PC-9 (cell line): Measurements from ENCODE around the gene HDC. TPM values are rescaled to one million over a fixed set of nuclear protein-coding genes. Genes with fewer than 3 reads are reported as not detected.

Experiments used
- BruUV-seq: library from RNA; stranded (reverse); fragments of 400-500 nt; replicated peaks from 2 replicates; lab custom pipeline; 2021; lab: Mats Ljungman, UMichigan
- CTCF ChIA-PET: fragments of 300-600 bp; sonication (Branson Sonifier 250); formaldehyde crosslinking; loops from one replicate; lab custom pipeline; 2022; ENCODE audit warnings: antibody characterized with exemption; lab: Charles Lee
- POLR2A ChIA-PET: fragments of 300-600 bp; sonication (Branson Sonifier 250); formaldehyde crosslinking; loops from one replicate; lab custom pipeline; 2022; ENCODE audit warnings: antibody characterized with exemption; ENCODE audit not compliant: unreplicated experiment; lab: Charles Lee
- DNase-seq, 2 experiments: peaks; one replicate each; pipeline versions ENCODE4 v3.0.0 to v3.0.0-alpha.2; 2015 to 2022; ENCODE audit warnings: mixed read lengths in 1 of 2
- H2AFZ ChIP-seq: fragments of 200-600 bp; sonication (generic); 2 replicates; pipeline ENCODE4 v1.8.1; 2017; ENCODE audit warnings: antibody characterized with exemption
- H3F3A ChIP-seq: fragments of 200-600 bp; sonication (generic); 2 replicates; pipeline ENCODE4 v1.8.1; 2017; ENCODE audit warnings: antibody characterized with exemption, mild to moderate bottlenecking, low read depth; ENCODE audit not compliant: insufficient read depth
- H3K27ac ChIP-seq: fragments of 200-600 bp; sonication (generic); 2 replicates; pipeline ENCODE4 v1.6.1; 2016; ENCODE audit warnings: mixed run types
- H3K27me3 ChIP-seq: fragments of 200-600 bp; sonication (generic); 2 replicates; pipeline ENCODE4 v1.6.1; 2016; ENCODE audit warnings: low read depth, mixed run types; ENCODE audit not compliant: insufficient read depth
- H3K36me3 ChIP-seq: fragments of 200-600 bp; sonication (generic); 2 replicates; pipeline ENCODE4 v1.6.1; 2016; ENCODE audit warnings: low read depth, mixed run types
- H3K4me1 ChIP-seq: fragments of 200-600 bp; sonication (generic); replicated peaks from 2 replicates; pipeline ENCODE4 v1.6.1; 2016; ENCODE audit warnings: mixed run types; ENCODE audit not compliant: insufficient read depth
- H3K4me2 ChIP-seq: fragments of 200-600 bp; sonication (generic); 2 replicates; pipeline ENCODE4 v1.6.1; 2017; ENCODE audit warnings: mixed run types
- H3K4me3 ChIP-seq: fragments of 200-600 bp; sonication (generic); 2 replicates; pipeline ENCODE4 v1.6.1; 2016; ENCODE audit warnings: mixed run types
- H3K79me2 ChIP-seq: fragments of 200-600 bp; sonication (generic); 2 replicates; pipeline ENCODE4 v1.6.1; 2017; ENCODE audit warnings: low read depth, mixed run types
- H3K9me2 ChIP-seq: fragments of 200-600 bp; sonication (generic); 2 replicates; pipeline ENCODE4 v1.8.1; 2017; ENCODE audit warnings: mild to moderate bottlenecking; ENCODE audit not compliant: insufficient read depth
- H3K9me3 ChIP-seq: fragments of 200-600 bp; sonication (generic); 2 replicates; pipeline ENCODE4 v1.8.1; 2016; ENCODE audit warnings: low read depth; ENCODE audit not compliant: insufficient read depth
- H4K20me1 ChIP-seq: fragments of 200-600 bp; sonication (generic); 2 replicates; pipeline ENCODE4 v1.8.1; 2017; ENCODE audit not compliant: insufficient read depth
- EZH2 ChIP-seq: fragments of 200-600 bp; sonication (generic); IDR thresholded peaks from 2 replicates; pipeline ENCODE4 v1.8.0; 2017; ENCODE audit warnings: antibody characterized with exemption, low read depth
- intact Hi-C: fragments of 100-400 bp; cut with micrococcal nuclease; formaldehyde crosslinking; loops from one replicate; pipeline ENCODE4 v1.10.0; 2022; ENCODE audit not compliant: unreplicated experiment
- total RNA-seq: library from RNA; stranded (reverse); gene quantifications from 2 replicates; pipeline ENCODE4 v1.2.3, GENCODE V29; 2021
- TF ChIP-seq, protein P1 (sequence below): fragments of 200-600 bp; sonication (generic); conservative IDR thresholded peaks from 2 replicates; pipeline ENCODE4 v1.6.1; 2017; ENCODE audit warnings: mixed run types, antibody characterized with exemption, mild to moderate bottlenecking, moderate library complexity

Gene HDC
- total RNA-seq, 1 experiment from 2014 or later: not detected

DNA sequence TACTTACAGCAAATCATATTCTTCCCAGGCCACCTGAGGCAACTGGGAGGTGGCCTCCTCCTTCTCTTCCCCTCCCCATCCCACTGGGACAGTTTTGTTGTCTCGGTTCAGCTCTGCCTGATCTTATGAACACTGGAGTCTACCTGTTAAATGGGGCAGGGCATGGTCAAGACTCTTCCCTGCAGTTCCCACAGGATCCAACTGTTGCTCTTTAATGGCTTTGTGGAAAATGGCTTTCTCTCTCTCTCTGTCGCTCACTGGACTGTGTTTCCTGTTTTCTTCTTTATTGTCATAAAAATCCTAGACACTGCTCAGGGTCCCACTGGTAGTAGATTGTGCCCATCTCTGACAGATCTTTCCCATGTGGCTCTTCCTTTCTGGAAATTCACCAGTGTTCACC is 43.3 kb downstream of the HDC start:
- Histone ChIP-seq H3K4me3 (no peak overlapping the region), H3K4me2 (no peak overlapping the region), H3K4me1 (peaks cover 37% of the 10 kb centered on the region), H3K27ac (no peak overlapping the region), H3K79me2 (no peaks in the 10 kb centered on the region), H4K20me1 (no peaks in the 10 kb centered on the region), H3K9me3 (no peaks in the 10 kb centered on the region), H3K36me3 (peaks cover 10% of the 10 kb centered on the region; the same call in 1 of the 2 replicates), H3K9me2 (no peaks in the 10 kb centered on the region), H3F3A (peaks cover 31% of the 10 kb centered on the region), H3K27me3 (no peaks in the 10 kb centered on the region), H2AFZ (no peak overlapping the region)
- POLR2A ChIA-PET: no interaction called here
- intact Hi-C loops: no loop called here
- CTCF ChIA-PET: no interaction called here
- no TSS peak for BruUV-seq
- TF ChIP-seq EZH2: no peak
- TF ChIP-seq, protein P1, sequence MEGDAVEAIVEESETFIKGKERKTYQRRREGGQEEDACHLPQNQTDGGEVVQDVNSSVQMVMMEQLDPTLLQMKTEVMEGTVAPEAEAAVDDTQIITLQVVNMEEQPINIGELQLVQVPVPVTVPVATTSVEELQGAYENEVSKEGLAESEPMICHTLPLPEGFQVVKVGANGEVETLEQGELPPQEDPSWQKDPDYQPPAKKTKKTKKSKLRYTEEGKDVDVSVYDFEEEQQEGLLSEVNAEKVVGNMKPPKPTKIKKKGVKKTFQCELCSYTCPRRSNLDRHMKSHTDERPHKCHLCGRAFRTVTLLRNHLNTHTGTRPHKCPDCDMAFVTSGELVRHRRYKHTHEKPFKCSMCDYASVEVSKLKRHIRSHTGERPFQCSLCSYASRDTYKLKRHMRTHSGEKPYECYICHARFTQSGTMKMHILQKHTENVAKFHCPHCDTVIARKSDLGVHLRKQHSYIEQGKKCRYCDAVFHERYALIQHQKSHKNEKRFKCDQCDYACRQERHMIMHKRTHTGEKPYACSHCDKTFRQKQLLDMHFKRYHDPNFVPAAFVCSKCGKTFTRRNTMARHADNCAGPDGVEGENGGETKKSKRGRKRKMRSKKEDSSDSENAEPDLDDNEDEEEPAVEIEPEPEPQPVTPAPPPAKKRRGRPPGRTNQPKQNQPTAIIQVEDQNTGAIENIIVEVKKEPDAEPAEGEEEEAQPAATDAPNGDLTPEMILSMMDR: no peak
- DNase-seq: no peak

DNA sequence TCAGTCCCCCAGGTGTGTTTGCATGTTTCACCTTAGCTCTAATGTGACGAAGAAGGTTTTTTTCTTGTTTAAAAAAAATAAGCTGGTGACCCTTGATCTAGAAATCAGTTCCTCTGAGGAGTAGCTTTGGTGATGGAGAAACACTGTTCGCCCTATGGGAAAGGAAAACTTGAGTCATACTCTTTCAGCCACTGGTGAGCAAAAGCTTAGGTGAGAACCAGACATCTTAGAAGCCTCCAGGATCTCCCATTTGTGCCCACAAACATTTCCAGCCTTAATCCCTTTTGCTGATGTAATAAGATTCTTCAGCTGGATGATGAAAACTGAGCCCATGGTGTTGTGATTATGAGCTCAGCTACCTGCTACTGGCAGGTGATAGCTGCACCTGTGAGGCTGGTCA is 45.7 kb downstream of the HDC start:
- BruUV-seq: no TSS peak
- no peaks in the 10 kb centered on the region for H3K27me3 ChIP-seq
- H3K9me3 ChIP-seq: no peaks in the 10 kb centered on the region
- no peaks in the 10 kb centered on the region for H4K20me1 ChIP-seq
- H3K4me3 ChIP-seq: 0 out of 2 replicates have a peak overlapping the region, but pooled peaks have one; percentile 8
- no peak overlapping the region for H2AFZ ChIP-seq
- peak; percentile 22 to 96 for DNase-seq
- CTCF ChIA-PET: interaction anchor here (0.6 kb wide), 1 partner anchor 64 kb away, joined by 5 read pairs; no protein-coding TSS in a partner anchor
- H3K36me3 ChIP-seq: peaks cover 10% of the 10 kb centered on the region; the same call in 1 of the 2 replicates
- H3K9me2 ChIP-seq: no peaks in the 10 kb centered on the region
- TF ChIP-seq, protein P1: no peak
- no peak for TF ChIP-seq EZH2
- H3K79me2 ChIP-seq: no peaks in the 10 kb centered on the region
- intact Hi-C loops: no loop called here
- peaks cover 37% of the 10 kb centered on the region for H3K4me1 ChIP-seq
- H3F3A ChIP-seq: peaks cover 31% of the 10 kb centered on the region
- H3K4me2 ChIP-seq: peak overlapping the region; percentile 65
- POLR2A ChIA-PET: no interaction called here
- peak overlapping the region; percentile 100 for H3K27ac ChIP-seq

DNA sequence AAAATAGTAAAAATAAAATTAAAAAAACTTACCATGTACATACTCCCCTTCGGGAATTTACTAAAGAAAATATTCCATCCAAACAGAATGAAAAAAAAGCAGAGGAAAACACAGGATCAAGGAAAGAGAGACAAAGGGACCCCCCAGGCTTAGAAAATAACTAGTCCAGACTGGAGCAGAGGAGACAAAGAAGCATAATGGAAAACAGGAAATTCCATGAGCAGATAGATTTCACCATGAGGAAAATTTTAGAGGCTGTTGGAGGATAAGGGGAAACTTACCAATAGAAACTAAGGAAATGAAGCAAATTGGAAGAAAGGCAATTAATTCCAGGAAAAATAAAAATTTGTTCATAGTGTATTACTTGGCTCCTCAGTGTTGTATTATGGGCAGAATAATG is 46.8 kb downstream of the HDC start:
- Histone ChIP-seq H3F3A (peaks cover 31% of the 10 kb centered on the region), H4K20me1 (no peaks in the 10 kb centered on the region), H3K36me3 (peaks cover 10% of the 10 kb centered on the region; the same call in 1 of the 2 replicates), H3K4me2 (peak overlapping the region; percentile 65; the same call in 1 of the 2 replicates), H3K4me1 (peaks cover 37% of the 10 kb centered on the region), H3K9me3 (no peaks in the 10 kb centered on the region), H3K27me3 (no peaks in the 10 kb centered on the region), H3K79me2 (no peaks in the 10 kb centered on the region), H3K27ac (peak overlapping the region; percentile 100), H3K9me2 (no peaks in the 10 kb centered on the region), H2AFZ (no peak overlapping the region), H3K4me3 (no peak overlapping the region)
- ChIA-PET CTCF (interaction anchor here (0.7 kb wide), 1 partner anchor 1413 kb away, joined by 3 read pairs; no protein-coding TSS in a partner anchor), POLR2A (no interaction called here)
- no TSS peak for BruUV-seq
- DNase-seq: no peak
- intact Hi-C loops: no loop called here
- no peak for TF ChIP-seq EZH2
- TF ChIP-seq, protein P1: no peak
